ENCODE data around the gene MACROD1.

DNA sequence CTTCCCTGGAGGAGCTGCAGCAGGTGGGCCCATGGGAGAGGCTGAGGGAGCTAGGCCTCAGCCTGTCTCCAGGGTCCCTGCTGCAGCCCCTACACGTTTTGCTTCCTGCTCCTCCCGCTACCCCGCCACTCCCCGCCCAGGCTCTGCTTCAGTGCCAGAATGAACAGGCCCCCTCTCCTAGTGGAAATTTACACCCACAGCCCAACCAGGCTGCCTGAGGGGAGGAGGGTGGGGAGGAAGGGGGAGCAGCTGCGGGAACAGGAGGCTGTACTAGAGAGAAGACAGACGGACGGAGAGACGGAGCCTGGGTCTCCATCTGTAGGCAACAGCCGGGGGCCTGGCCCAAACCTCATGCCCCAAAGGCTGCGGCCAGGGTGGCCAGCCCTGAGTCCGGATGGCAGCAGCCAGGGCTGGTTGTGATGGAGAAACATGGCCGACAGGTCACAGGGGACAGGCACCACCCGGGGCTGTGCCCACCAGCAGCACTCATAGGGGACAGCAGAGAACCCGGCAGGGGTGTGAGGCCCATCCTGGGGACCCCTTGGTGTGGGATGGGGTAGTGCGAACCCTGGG lies 109.6 kb downstream of the MACROD1 start:
- TF ChIP-seq, protein P1, sequence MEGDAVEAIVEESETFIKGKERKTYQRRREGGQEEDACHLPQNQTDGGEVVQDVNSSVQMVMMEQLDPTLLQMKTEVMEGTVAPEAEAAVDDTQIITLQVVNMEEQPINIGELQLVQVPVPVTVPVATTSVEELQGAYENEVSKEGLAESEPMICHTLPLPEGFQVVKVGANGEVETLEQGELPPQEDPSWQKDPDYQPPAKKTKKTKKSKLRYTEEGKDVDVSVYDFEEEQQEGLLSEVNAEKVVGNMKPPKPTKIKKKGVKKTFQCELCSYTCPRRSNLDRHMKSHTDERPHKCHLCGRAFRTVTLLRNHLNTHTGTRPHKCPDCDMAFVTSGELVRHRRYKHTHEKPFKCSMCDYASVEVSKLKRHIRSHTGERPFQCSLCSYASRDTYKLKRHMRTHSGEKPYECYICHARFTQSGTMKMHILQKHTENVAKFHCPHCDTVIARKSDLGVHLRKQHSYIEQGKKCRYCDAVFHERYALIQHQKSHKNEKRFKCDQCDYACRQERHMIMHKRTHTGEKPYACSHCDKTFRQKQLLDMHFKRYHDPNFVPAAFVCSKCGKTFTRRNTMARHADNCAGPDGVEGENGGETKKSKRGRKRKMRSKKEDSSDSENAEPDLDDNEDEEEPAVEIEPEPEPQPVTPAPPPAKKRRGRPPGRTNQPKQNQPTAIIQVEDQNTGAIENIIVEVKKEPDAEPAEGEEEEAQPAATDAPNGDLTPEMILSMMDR (IDR thresholded peaks at IDR 0.05): no peak
- no peak for TF ChIP-seq POLR2A (IDR thresholded peaks at IDR 0.05)

Measured in Peyer's patch (tissue), 4 donors.